ENCODE measurements around the gene TRIM7.

DNA sequence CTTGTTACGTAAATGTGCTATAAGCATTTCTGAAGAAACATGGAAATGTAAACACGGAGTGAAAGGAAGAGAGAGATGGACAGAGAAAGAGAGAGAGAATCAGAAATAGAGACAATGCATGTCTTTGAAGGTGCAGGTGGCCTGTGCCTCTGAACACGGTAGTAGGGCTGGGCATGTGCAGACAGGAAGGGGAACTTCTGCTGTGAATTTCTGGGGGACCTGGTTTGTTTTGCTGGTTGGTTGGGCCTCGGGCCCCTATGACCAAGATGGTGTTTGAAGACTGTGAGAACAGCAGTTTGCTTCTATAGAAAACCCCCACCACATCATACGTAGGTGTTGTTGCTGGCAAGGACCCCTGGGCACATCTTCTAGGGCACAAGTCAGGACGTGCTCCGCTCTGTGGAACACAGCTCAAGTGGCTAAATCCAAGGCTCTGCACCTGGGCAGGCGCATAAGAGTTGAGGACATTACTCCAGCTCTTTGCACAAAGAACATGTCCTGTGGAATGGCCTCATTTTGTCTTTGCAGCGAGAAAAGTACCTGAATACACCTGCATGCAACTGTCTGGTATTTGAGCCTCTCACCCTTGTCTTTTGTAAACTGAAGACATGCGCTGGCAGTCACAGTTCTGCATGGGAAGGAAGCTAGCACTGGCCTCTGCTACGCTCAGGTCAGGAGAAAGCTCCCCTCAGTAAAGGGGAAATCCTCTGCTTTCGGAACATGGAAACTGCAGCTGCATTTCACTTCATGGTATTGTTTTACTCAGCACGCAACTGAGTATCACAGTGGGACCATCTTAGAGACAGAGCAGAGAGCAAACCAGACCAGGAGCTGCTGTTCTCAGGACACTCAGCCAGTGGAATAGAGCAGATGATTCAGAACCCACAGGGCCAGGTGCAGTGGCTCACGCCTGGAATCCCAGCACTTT, 54.9 kb downstream of the TRIM7 start:
- TF ChIP-seq CTCF (conservative IDR thresholded peaks at IDR 0.05; ENCODE audit: low read length) = no peak
- no peak for TF ChIP-seq EZH2phosphoT487 (IDR thresholded peaks at IDR 0.05; ENCODE audit: borderline replicate concordance)
